Activated CD8-positive, alpha-beta memory T cell treated with anti-CD3 and anti-CD28 coated beads, Interleukin-2, amount 50 U/mL, for 48 hours (primary cell): Measurements from ENCODE around the gene DPH3.
"Not testable (repeated sequence)": the region's sequence is repeated elsewhere in the genome, so short reads cannot be mapped to it uniquely, and the experiment has no call there.

Experiments
- DNase-seq: peaks from one replicate; pipeline ENCODE4 v3.0.0-alpha.2; 2020

Gene DPH3

GRCh38 chr3:16264708-16265454 is at the start of gene DPH3, which contains the start of gene OXNAD1:
Gene DPH3, minus strand, starts transcription at chr3:16264943. Its CDS starts 67 bp downstream, at chr3:16264876.
Gene OXNAD1, plus strand, starts transcription at chr3:16265212. Its CDS starts 5,741 bp downstream, at chr3:16270953.
- peak; percentile 100 for DNase-seq

GRCh38 chr3:16313886-16314645 is 49.3 kb upstream of the DPH3 start:
- DNase-seq, result no peak

GRCh38 chr3:16311960-16312451 is 47.3 kb upstream of the DPH3 start:
- no peak for DNase-seq

GRCh38 chr3:16310486-16310885 is 45.7 kb upstream of the DPH3 start:
- not testable (repeated sequence) for DNase-seq

GRCh38 chr3:16309558-16309957 is 44.8 kb upstream of the DPH3 start:
- DNase-seq, result no peak

GRCh38 chr3:16308727-16309126 is 44.0 kb upstream of the DPH3 start:
- DNase-seq, result no peak

GRCh38 chr3:16307832-16308531 is 43.2 kb upstream of the DPH3 start:
- DNase-seq, result no peak

- no peak for DNase-seq
These were observed 40.4 kb upstream of the DPH3 start for GRCh38 chr3:16305111-16305541.

GRCh38 chr3:16304061-16305010 is 39.6 kb upstream of the DPH3 start:
- DNase-seq, result no peak

- DNase-seq, result no peak
These were observed 38.4 kb upstream of the DPH3 start for GRCh38 chr3:16303037-16303575.

GRCh38 chr3:16302082-16302631 is 37.4 kb upstream of the DPH3 start:
- DNase-seq, result no peak

GRCh38 chr3:16301507-16301906 is 36.8 kb upstream of the DPH3 start:
- no peak for DNase-seq

GRCh38 chr3:16300881-16301359 is 36.2 kb upstream of the DPH3 start:
- no peak for DNase-seq

GRCh38 chr3:16300307-16300706 is 35.6 kb upstream of the DPH3 start:
- DNase-seq, result no peak

- DNase-seq, result no peak
These were observed 35.0 kb upstream of the DPH3 start for GRCh38 chr3:16299746-16300145.

- no peak for DNase-seq
These were observed 34.1 kb upstream of the DPH3 start for GRCh38 chr3:16298891-16299290.

- no peak for DNase-seq
These were observed 33.5 kb upstream of the DPH3 start for GRCh38 chr3:16297997-16298885.

GRCh38 chr3:16295298-16295890 is 30.7 kb upstream of the DPH3 start:
- no peak for DNase-seq

GRCh38 chr3:16294844-16295243 is 30.1 kb upstream of the DPH3 start:
- DNase-seq, result no peak

GRCh38 chr3:16290827-16291196 is 26.1 kb upstream of the DPH3 start:
- DNase-seq, result no peak
